ENCODE measurements around the gene NUDT8.

DNA sequence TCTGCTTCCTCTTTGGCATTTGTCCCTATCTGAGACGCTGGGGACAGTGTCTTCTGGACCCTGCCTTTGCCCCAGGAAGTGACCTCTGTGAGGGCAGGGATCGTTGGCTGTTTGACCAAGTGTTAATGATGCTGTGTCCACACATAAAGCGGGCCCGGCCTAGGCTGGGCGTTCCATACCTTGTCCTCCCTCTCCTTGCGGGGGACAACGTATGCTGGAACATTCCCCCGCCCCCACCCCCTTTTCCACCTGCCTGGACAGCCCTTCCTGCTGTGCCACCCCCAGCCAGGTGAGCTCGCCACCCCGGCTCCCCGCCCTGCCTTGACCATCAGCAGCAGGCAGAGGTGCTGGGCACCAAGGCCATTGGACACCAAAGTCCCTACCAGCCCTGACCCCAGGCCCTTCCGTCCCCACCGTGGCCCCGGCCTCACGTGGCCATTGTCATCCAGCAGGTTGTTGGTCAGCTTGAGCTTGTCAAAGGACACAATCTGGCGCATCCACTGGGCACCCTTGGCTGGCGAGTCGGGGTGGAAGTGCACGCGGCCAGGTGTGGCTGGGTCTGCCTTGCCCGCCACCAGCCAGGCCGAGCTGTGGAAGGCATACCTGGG lies 4.1 kb upstream of the NUDT8 start:
- TF ChIP-seq EZH2 (IDR thresholded peaks at IDR 0.05), result no peak
- no peak for TF ChIP-seq POLR2AphosphoS5 (IDR thresholded peaks at IDR 0.05; ENCODE audit: borderline replicate concordance, low read depth, low read length)
